ENCODE results near the gene EHF. TPM values are rescaled to one million over a fixed set of nuclear protein-coding genes. Genes with fewer than 3 reads are reported as not detected.

Gene EHF
- total and polyA plus RNA-seq, 2 donors (not counting 1 experiment from before 2014, with no cell fraction given): 0.51 TPM; not detected in 1

DNA sequence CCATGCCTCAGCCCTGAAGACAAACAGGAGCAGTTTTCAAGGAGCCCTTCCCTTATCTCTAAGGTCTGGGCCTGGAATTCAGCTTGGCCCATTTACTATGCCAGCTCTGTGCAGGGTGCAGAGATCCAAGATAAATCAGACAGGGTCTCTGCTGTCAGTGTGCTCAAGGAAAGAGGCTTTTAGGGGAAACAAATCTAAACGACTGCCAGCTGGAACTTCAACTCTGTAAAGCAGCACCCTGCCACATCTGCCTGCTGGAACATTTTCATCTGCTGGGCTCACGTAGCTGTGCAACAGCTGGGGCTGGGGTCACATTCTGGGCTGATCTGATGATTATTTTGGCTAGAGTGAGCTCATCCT, 19.8 kb upstream of the EHF start:
- Histone ChIP-seq H3K4me2 (ENCODE audit: extremely low read depth, insufficient read depth, low read length) (peak overlapping the region; percentile 17), H3K9ac (ENCODE audit: insufficient read depth, low read length) (no peak overlapping the region), H2AFZ (ENCODE audit: low read length) (no peak overlapping the region), H3K4me1 (ENCODE audit: control insufficient read depth, extremely low read depth, insufficient read depth, low read length) (peaks cover 19% of the 10 kb centered on the region), H3K4me3 (replicated peaks in 1 of 4; ENCODE audit: control extremely low read depth in 1 of 4, insufficient read depth in 1 of 4, low read depth in 3 of 4, low read length in 4 of 4) (no peak overlapping the region), H3K27me3 (ENCODE audit: control insufficient read depth, insufficient read depth, low read length) (no peaks in the 10 kb centered on the region), H4K20me1 (ENCODE audit: control insufficient read depth, extremely low read depth, insufficient read depth, low read length) (no peaks in the 10 kb centered on the region), H3K36me3 (ENCODE audit: control insufficient read depth, insufficient read depth, low read length) (no peaks in the 10 kb centered on the region), H3K9me3 (ENCODE audit: control insufficient read depth, insufficient read depth, low read depth, low read length) (no peaks in the 10 kb centered on the region), H3K27ac (ENCODE audit: insufficient read depth, low read length) (peak overlapping the region; percentile 57), H3K79me2 (ENCODE audit: control insufficient read depth, insufficient read depth, low read length) (no peaks in the 10 kb centered on the region)
- TF ChIP-seq EZH2 (IDR thresholded peaks at IDR 0.05; ENCODE audit: low read length, missing control alignments): no peak
- TF ChIP-seq, protein P1, sequence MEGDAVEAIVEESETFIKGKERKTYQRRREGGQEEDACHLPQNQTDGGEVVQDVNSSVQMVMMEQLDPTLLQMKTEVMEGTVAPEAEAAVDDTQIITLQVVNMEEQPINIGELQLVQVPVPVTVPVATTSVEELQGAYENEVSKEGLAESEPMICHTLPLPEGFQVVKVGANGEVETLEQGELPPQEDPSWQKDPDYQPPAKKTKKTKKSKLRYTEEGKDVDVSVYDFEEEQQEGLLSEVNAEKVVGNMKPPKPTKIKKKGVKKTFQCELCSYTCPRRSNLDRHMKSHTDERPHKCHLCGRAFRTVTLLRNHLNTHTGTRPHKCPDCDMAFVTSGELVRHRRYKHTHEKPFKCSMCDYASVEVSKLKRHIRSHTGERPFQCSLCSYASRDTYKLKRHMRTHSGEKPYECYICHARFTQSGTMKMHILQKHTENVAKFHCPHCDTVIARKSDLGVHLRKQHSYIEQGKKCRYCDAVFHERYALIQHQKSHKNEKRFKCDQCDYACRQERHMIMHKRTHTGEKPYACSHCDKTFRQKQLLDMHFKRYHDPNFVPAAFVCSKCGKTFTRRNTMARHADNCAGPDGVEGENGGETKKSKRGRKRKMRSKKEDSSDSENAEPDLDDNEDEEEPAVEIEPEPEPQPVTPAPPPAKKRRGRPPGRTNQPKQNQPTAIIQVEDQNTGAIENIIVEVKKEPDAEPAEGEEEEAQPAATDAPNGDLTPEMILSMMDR (conservative IDR thresholded peaks at IDR 0.05 in 1 of 2, IDR thresholded peaks at IDR 0.05 in 1 of 2; ENCODE audit: low read depth in 1 of 2, low read length in 2 of 2): no peak
- peak; percentile 26 to 96 for DNase-seq (ENCODE audit: low read depth in 2 of 2)

DNA sequence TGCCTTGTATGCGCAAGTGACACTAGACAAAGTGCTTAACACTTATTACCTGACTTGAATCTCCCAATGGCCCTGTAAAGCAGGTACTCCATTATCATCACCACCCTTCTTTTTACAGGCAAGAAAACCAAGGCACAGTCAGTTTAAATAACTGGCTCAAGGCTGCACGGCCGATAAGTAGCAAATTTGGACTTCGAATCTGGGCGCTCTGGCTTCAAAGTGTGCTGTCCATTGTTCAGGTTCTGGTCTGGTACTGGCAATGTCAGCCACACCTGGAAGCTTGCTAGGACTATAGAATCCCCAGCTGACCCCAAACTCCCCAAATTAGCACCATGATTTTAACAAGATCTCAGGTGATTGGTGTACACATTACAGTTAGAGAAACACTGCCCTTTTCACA, 19.3 kb upstream of the EHF start:
- H3K9ac ChIP-seq (ENCODE audit: insufficient read depth, low read length): no peak overlapping the region
- no peak overlapping the region for H3K4me3 ChIP-seq (replicated peaks in 1 of 4; ENCODE audit: control extremely low read depth in 1 of 4, insufficient read depth in 1 of 4, low read depth in 3 of 4, low read length in 4 of 4)
- H4K20me1 ChIP-seq (ENCODE audit: control insufficient read depth, extremely low read depth, insufficient read depth, low read length): no peaks in the 10 kb centered on the region
- no peaks in the 10 kb centered on the region for H3K9me3 ChIP-seq (ENCODE audit: control insufficient read depth, insufficient read depth, low read depth, low read length)
- H3K4me2 ChIP-seq (ENCODE audit: extremely low read depth, insufficient read depth, low read length): no peak overlapping the region
- H3K79me2 ChIP-seq (ENCODE audit: control insufficient read depth, insufficient read depth, low read length): no peaks in the 10 kb centered on the region
- no peaks in the 10 kb centered on the region for H3K36me3 ChIP-seq (ENCODE audit: control insufficient read depth, insufficient read depth, low read length)
- H3K4me1 ChIP-seq (ENCODE audit: control insufficient read depth, extremely low read depth, insufficient read depth, low read length): peaks cover 19% of the 10 kb centered on the region
- TF ChIP-seq, protein P1 (conservative IDR thresholded peaks at IDR 0.05 in 1 of 2, IDR thresholded peaks at IDR 0.05 in 1 of 2; ENCODE audit: low read depth in 1 of 2, low read length in 2 of 2): no peak
- no peak for TF ChIP-seq EZH2 (IDR thresholded peaks at IDR 0.05; ENCODE audit: low read length, missing control alignments)
- no peaks in the 10 kb centered on the region for H3K27me3 ChIP-seq (ENCODE audit: control insufficient read depth, insufficient read depth, low read length)
- H2AFZ ChIP-seq (ENCODE audit: low read length): no peak overlapping the region
- H3K27ac ChIP-seq (ENCODE audit: insufficient read depth, low read length): no peak overlapping the region
- peak in 1 of 2 donors; percentile 20 for DNase-seq (ENCODE audit: low read depth in 2 of 2)

DNA sequence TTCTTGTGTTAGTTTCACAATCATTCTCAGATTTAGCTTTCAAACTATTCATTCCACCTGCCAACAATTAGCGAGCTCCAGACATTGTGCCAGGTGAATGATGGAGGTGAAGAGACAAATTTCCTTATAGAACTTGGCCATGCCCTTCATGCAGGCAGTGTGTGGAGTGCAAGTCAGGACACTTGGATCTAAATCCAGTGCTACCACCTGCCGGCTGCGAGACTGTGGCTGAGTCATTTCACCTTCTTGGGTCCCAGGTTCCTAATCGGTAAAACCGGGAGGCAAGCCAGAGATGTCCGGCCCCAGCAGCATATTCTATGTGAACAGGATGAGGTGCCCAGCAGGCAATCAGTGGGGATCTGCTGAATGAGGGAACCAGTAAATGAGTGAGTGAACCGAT, 18.6 kb upstream of the EHF start:
- no peak for DNase-seq (ENCODE audit: low read depth in 2 of 2)

More for the DNA sequence above, 18.6 kb upstream of the EHF start:
- H3K9ac ChIP-seq (ENCODE audit: insufficient read depth, low read length): no peak overlapping the region
- TF ChIP-seq, protein P1 (conservative IDR thresholded peaks at IDR 0.05 in 1 of 2, IDR thresholded peaks at IDR 0.05 in 1 of 2; ENCODE audit: low read depth in 1 of 2, low read length in 2 of 2): no peak
- no peak for TF ChIP-seq EZH2 (IDR thresholded peaks at IDR 0.05; ENCODE audit: low read length, missing control alignments)
- no peak overlapping the region for H3K4me2 ChIP-seq (ENCODE audit: extremely low read depth, insufficient read depth, low read length)
- no peaks in the 10 kb centered on the region for H3K9me3 ChIP-seq (ENCODE audit: control insufficient read depth, insufficient read depth, low read depth, low read length)
- no peak overlapping the region for H3K4me3 ChIP-seq (replicated peaks in 1 of 4; ENCODE audit: control extremely low read depth in 1 of 4, insufficient read depth in 1 of 4, low read depth in 3 of 4, low read length in 4 of 4)
- no peaks in the 10 kb centered on the region for H4K20me1 ChIP-seq (ENCODE audit: control insufficient read depth, extremely low read depth, insufficient read depth, low read length)
- H3K79me2 ChIP-seq (ENCODE audit: control insufficient read depth, insufficient read depth, low read length): no peaks in the 10 kb centered on the region
- H3K4me1 ChIP-seq (ENCODE audit: control insufficient read depth, extremely low read depth, insufficient read depth, low read length): peaks cover 19% of the 10 kb centered on the region
- H3K27me3 ChIP-seq (ENCODE audit: control insufficient read depth, insufficient read depth, low read length): no peaks in the 10 kb centered on the region
- H3K36me3 ChIP-seq (ENCODE audit: control insufficient read depth, insufficient read depth, low read length): no peaks in the 10 kb centered on the region
- H2AFZ ChIP-seq (ENCODE audit: low read length): no peak overlapping the region
- no peak overlapping the region for H3K27ac ChIP-seq (ENCODE audit: insufficient read depth, low read length)

All from fibroblast of lung (primary cell).